GM12878 (cell line): ENCODE results near the gene RPL31. TPM values are rescaled to one million over a fixed set of nuclear protein-coding genes. Genes with fewer than 3 reads are reported as not detected.

Source experiments
- ATAC-seq: fragments of 200-7000 bp; cut with Tn5 transposase; 3 replicates; pipeline ENCODE4 v1.9.1; 2020; ENCODE audit warnings: mild to moderate bottlenecking, moderate library complexity
- BruUV-seq: library from RNA; stranded (reverse); fragments of 400-500 nt; replicated peaks from 2 replicates; lab custom pipeline; 2021; lab: Mats Ljungman, UMichigan
- CTCF ChIA-PET: fragments of 300-600 bp; sonication (Branson Sonifier 250); formaldehyde crosslinking; extraction: SDS; loops from one replicate; lab custom pipeline; 2021; ENCODE audit warnings: inconsistent platforms; lab: Yijun Ruan, JAX
- POLR2A ChIA-PET: fragments of 350-600 bp; formaldehyde crosslinking; extraction: SDS; loops from one replicate; lab custom pipeline; 2021; ENCODE audit warnings: inconsistent platforms; lab: Charles Lee
- RAD21 ChIA-PET: fragments of 300-600 bp; sonication (Branson Sonifier 250); formaldehyde crosslinking; loops from one replicate; lab custom pipeline; 2023; ENCODE audit warnings: antibody characterized with exemption; ENCODE audit not compliant: unreplicated experiment; lab: Charles Lee
- SMC1A ChIA-PET: fragments of 300-600 bp; sonication (Branson Sonifier 250); formaldehyde crosslinking; loops from one replicate; lab custom pipeline; 2023; ENCODE audit not compliant: unreplicated experiment, uncharacterized antibody; lab: Charles Lee
- DNase-seq: peaks from one replicate; pipeline ENCODE4 v3.0.0-alpha.2; 2011; ENCODE audit warnings: low read depth, low spot score
- FAIRE-seq: peaks from 3 replicates; lab custom pipeline; 2011; peaks lifted over from hg19 to GRCh38; lab: Jason Lieb, UNC
- H2AFZ ChIP-seq: 2 replicates; pipeline ENCODE4 v1.6.0; 2011; ENCODE audit warnings: low read depth, low read length, control low read depth; ENCODE audit not compliant: control insufficient read depth
- H3K27ac ChIP-seq: 2 replicates; pipeline ENCODE4 v1.5.1; 2011; ENCODE audit warnings: control low read depth; ENCODE audit not compliant: control insufficient read depth, insufficient read depth
- H3K27me3 ChIP-seq, 2 experiments: replicated peaks in 1 of 2; 2 replicates each; pipeline versions ENCODE4 v1.6.0 to v1.6.1; 2011; ENCODE audit warnings: low read length in 1 of 2; ENCODE audit not compliant: control insufficient read depth in 2 of 2, insufficient read depth in 2 of 2
- H3K36me3 ChIP-seq, 2 experiments: 2 replicates each; pipeline ENCODE4 v1.5.1; 2011; ENCODE audit warnings: low read length in 1 of 2; ENCODE audit not compliant: control insufficient read depth in 2 of 2, insufficient read depth in 2 of 2
- H3K4me1 ChIP-seq: 2 replicates; pipeline ENCODE4 v1.6.1; 2011; ENCODE audit warnings: mild to moderate bottlenecking, low read length, moderate library complexity, mixed read lengths; ENCODE audit not compliant: control insufficient read depth, insufficient read depth
- H3K4me2 ChIP-seq: 2 replicates; pipeline ENCODE4 v1.6.0; 2011; ENCODE audit warnings: control low read depth; ENCODE audit not compliant: control insufficient read depth, insufficient read depth
- H3K4me3 ChIP-seq: fragments of 200-600 bp; sonication (generic); 2 replicates; pipeline ENCODE4 v1.5.1; 2016
- H3K79me2 ChIP-seq: 2 replicates; pipeline ENCODE4 v1.6.0; 2011; ENCODE audit warnings: low read length; ENCODE audit not compliant: control insufficient read depth, insufficient read depth
- H3K9ac ChIP-seq: 2 replicates; pipeline ENCODE4 v1.8.0; 2011; ENCODE audit warnings: low read length, control low read depth, mixed read lengths; ENCODE audit not compliant: control insufficient read depth, insufficient read depth
- H3K9me3 ChIP-seq: replicated peaks from 3 replicates; pipeline ENCODE4 v1.5.1; 2011; ENCODE audit warnings: mild to moderate bottlenecking, low read length; ENCODE audit not compliant: control insufficient read depth, insufficient read depth
- H4K20me1 ChIP-seq: 2 replicates; pipeline ENCODE4 v1.6.0; 2011; ENCODE audit not compliant: control insufficient read depth, insufficient read depth
- CTCF ChIP-seq, 3 experiments: IDR thresholded peaks in 2 of 3; conservative IDR thresholded peaks in 1 of 3; 2 replicates each; pipeline ENCODE4 v1.5.1; 2011; ENCODE audit warnings: low read depth in 3 of 3, low read length in 3 of 3, mild to moderate bottlenecking in 3 of 3, control low read depth in 2 of 3, moderate library complexity in 2 of 3, inconsistent platforms in 1 of 3, mixed read lengths in 1 of 3; ENCODE audit not compliant: control insufficient read depth in 2 of 3, insufficient read depth in 1 of 3; ENCODE audit errors: extremely low read depth in 1 of 3
- HDGF ChIP-seq: fragments of 450-650 bp; IDR thresholded peaks from 2 replicates; pipeline ENCODE4 v1.6.1; 2016; ENCODE audit warnings: antibody characterized with exemption
- IKZF1 ChIP-seq: fragments of 450-650 bp; conservative IDR thresholded peaks from 2 replicates; pipeline ENCODE4 v1.6.1; 2017; ENCODE audit warnings: antibody characterized with exemption, mild to moderate bottlenecking
- IKZF2 ChIP-seq, 2 experiments: fragments of 450-650 bp; IDR thresholded peaks; 2 replicates each; pipeline ENCODE4 v1.6.1; 2017; ENCODE audit warnings: mild to moderate bottlenecking in 2 of 2, moderate library complexity in 2 of 2
- IRF5 ChIP-seq: fragments of 450-650 bp; IDR thresholded peaks from 2 replicates; pipeline ENCODE4 v1.6.1; 2017; ENCODE audit warnings: borderline replicate concordance
- KAT2A ChIP-seq: conservative IDR thresholded peaks from 2 replicates; pipeline ENCODE4 v1.6.1; 2011; ENCODE audit warnings: low read depth, low read length; ENCODE audit not compliant: control insufficient read depth
- MEF2A ChIP-seq: IDR thresholded peaks from 2 replicates; pipeline ENCODE4 v1.6.1; 2011; ENCODE audit warnings: low read depth, mild to moderate bottlenecking, low read length, moderate library complexity; ENCODE audit not compliant: insufficient read depth
- MTA3 ChIP-seq: IDR thresholded peaks from 2 replicates; pipeline ENCODE4 v1.6.1; 2012; ENCODE audit warnings: low read length, inconsistent platforms, borderline replicate concordance
- NFIC ChIP-seq: IDR thresholded peaks from 2 replicates; pipeline ENCODE4 v1.6.1; 2012; ENCODE audit warnings: low read depth, mild to moderate bottlenecking, inconsistent platforms, low read length, moderate library complexity
- PRDM15 ChIP-seq: fragments of 450-650 bp; formaldehyde crosslinking; IDR thresholded peaks from 2 replicates; pipeline ENCODE4 v1.4.0; 2020; ENCODE audit warnings: mild to moderate bottlenecking, moderate library complexity
- SMAD5 ChIP-seq: IDR thresholded peaks from 2 replicates; pipeline ENCODE4 v1.6.1; 2016; ENCODE audit warnings: antibody characterized with exemption, low read depth
- TCF3 ChIP-seq: IDR thresholded peaks from 2 replicates; pipeline ENCODE4 v1.6.1; 2012; ENCODE audit warnings: low read depth, mild to moderate bottlenecking, low read length, borderline replicate concordance; ENCODE audit not compliant: insufficient read depth
- WGBS: methylation state at CpG from one replicate; pipeline ENCODE4 v1.1.6; 2016; ENCODE audit warnings: low lambda C conversion rate; ENCODE audit not compliant: insufficient replicate concordance, insufficient coverage; ENCODE audit errors: missing lambda C conversion rate; 5-methylcytosine and 5-hydroxymethylcytosine counted together
- in situ Hi-C: fragments of 300-500 bp; cut with MboI; formaldehyde crosslinking; loops from 9 replicates; pipeline ENCODE4 v1.14.3; 2018; ENCODE audit warnings: mixed read lengths
- intact Hi-C: fragments of 100-400 bp; cut with micrococcal nuclease; formaldehyde crosslinking; loops from one replicate; pipeline ENCODE4 v1.14.2; 2022; ENCODE audit not compliant: unreplicated experiment
- polyA plus RNA-seq, 11 experiments: library from polyadenylated mRNA; depleted of rRNA in 4 of 11; unstranded in 6 of 11; stranded (reverse) in 5 of 11; fragments of >200 nt; fragmentation: Nextera tagmentation in 4 of 11; fragmentation: Illumina TruSeq in 1 of 11; extraction: Ambion mirVana in 4 of 11; extraction: Trizol in 1 of 11; gene quantifications; 1 replicate in 1 of 11; 2 replicates in 10 of 11; pipeline versions ENCODE4 v1.2.1 to v1.2.3, GENCODE V29; 2011 to 2016; ENCODE audit warnings: inconsistent platforms in 2 of 11, missing spikeins in 2 of 11, low read depth in 1 of 11
- total RNA-seq, 4 experiments: library from RNA; depleted of rRNA in 3 of 4; stranded (reverse); fragments of >200 nt in 3 of 4; fragmentation: Illumina TruSeq in 1 of 4; extraction: Trizol in 1 of 4; gene quantifications; 2 replicates each; pipeline versions ENCODE4 v1.2.1 to v1.2.3, GENCODE V29; 2013 to 2021

The RPL31 gene
- total and polyA plus RNA-seq, 10 of the 15 experiments (the other 5 are each of a cell fraction or from before 2014, with no cell fraction given): 1,643 to 8,551 (median 2,208) TPM

- WGBS: 67% methylated on average over 5 of the region's 5 CpGs
- no peaks in the 10 kb centered on the region for H3K9me3 ChIP-seq
- in situ Hi-C loops: loop anchor here (10.0 kb wide), 1 partner anchor 397 kb away; no protein-coding TSS in a partner anchor
- SMC1A ChIA-PET: no interaction called here
- no peaks in the 10 kb centered on the region for H3K27me3 ChIP-seq
- BruUV-seq: no TSS peak
- CTCF ChIA-PET: interaction anchor here (0.5 kb wide), 1 partner anchor 396 kb away, joined by 3 read pairs; the partner anchor contains the start of gene CREG2
- H3K9ac ChIP-seq: no peak overlapping the region
- no peak overlapping the region for H3K4me2 ChIP-seq
- no peaks in the 10 kb centered on the region for H3K36me3 ChIP-seq
- POLR2A ChIA-PET: interaction anchor here (0.6 kb wide), 1 partner anchor 578 kb away, joined by 5 read pairs; no protein-coding TSS in a partner anchor
- RAD21 ChIA-PET: no interaction called here
- no peaks in the 10 kb centered on the region for H3K79me2 ChIP-seq
- no peaks in the 10 kb centered on the region for H4K20me1 ChIP-seq
- H3K4me1 ChIP-seq: no peaks in the 10 kb centered on the region
- ATAC-seq: no peak
- H3K4me3 ChIP-seq: no peak overlapping the region
- no peak overlapping the region for H2AFZ ChIP-seq
- no peak for DNase-seq
- FAIRE-seq: no peak
- H3K27ac ChIP-seq: no peak overlapping the region
- TF ChIP-seq IRF5: no peak
- TF ChIP-seq HDGF: no peak
- TF ChIP-seq PRDM15 (CRISPR knock-in tag): no peak
- no peak for TF ChIP-seq IKZF1
- TF ChIP-seq SMAD5: no peak
- TF ChIP-seq NFIC: no peak
- TF ChIP-seq CTCF (IDR thresholded peaks at IDR 0.05 in 2 of 3, conservative IDR thresholded peaks at IDR 0.05 in 1 of 3; ENCODE audit: control insufficient read depth in 2 of 3, extremely low read depth in 1 of 3, insufficient read depth in 1 of 3, low read depth in 3 of 3, low read length in 3 of 3): no peak
- TF ChIP-seq MTA3: no peak
- TF ChIP-seq TCF3: no peak
- no peak for TF ChIP-seq IKZF2 (IDR thresholded peaks at IDR 0.05)
- TF ChIP-seq KAT2A: no peak
- no peak for TF ChIP-seq MEF2A
- TF ChIP-seq, all 136 proteins: peak for 0
- intact Hi-C loops: no loop called here
Measured at GRCh38 chr2:100991404-100991773, 10.7 kb upstream of the RPL31 start.
